ENCODE data around the gene FILIP1.

GRCh38 chr6:75282706-75283105, 210.9 kb downstream of the FILIP1 start:
- TF ChIP-seq CTCF (IDR thresholded peaks at IDR 0.05; ENCODE audit: insufficient read depth, low read depth, low read length), result no peak
- TF ChIP-seq EZH2 (IDR thresholded peaks at IDR 0.05; ENCODE audit: insufficient read depth, low read length), result no peak
